Stomach (tissue), 4 donors: Measurements from ENCODE around the gene PCDHGC5.

Experiments
- CTCF ChIP-seq, 7 experiments: fragments of 450-650 bp in 4 of 7; fragments of 200-600 bp in 3 of 7; sonication (generic) in 3 of 7; IDR thresholded peaks; one replicate each; pipeline ENCODE4 v1.5.1; 2016 to 2019; ENCODE audit warnings: antibody characterized with exemption in 7 of 7, control low read depth in 2 of 7, mild to moderate bottlenecking in 1 of 7
- EP300 ChIP-seq: sonication (generic); formaldehyde crosslinking; IDR thresholded peaks from one replicate; pipeline ENCODE4 v1.6.1; 2017; ENCODE audit warnings: antibody characterized with exemption
- POLR2A ChIP-seq, 4 donors: fragments of 450-650 bp; IDR thresholded peaks; one replicate each; pipeline ENCODE4 v1.6.1; 2016; ENCODE audit warnings: antibody characterized with exemption in 4 of 4, control low read depth in 2 of 4, mild to moderate bottlenecking in 1 of 4, moderate library complexity in 1 of 4
- POLR2AphosphoS5 ChIP-seq, 3 donors: sonication (generic); formaldehyde crosslinking; IDR thresholded peaks; one replicate each; pipeline ENCODE4 v1.6.1; 2016; ENCODE audit warnings: antibody characterized with exemption in 3 of 3

GRCh38 chr5:141441571-141442170, 47.2 kb upstream of the PCDHGC5 start:
- no peak for TF ChIP-seq CTCF (IDR thresholded peaks at IDR 0.05)
- no peak for TF ChIP-seq POLR2A (IDR thresholded peaks at IDR 0.05)
- no peak for TF ChIP-seq POLR2AphosphoS5 (IDR thresholded peaks at IDR 0.05)
- no peak for TF ChIP-seq EP300
